ENCODE results near the gene WDR45B.
A peak's percentile ranks its signal among the peaks of the same experiment; 100 is the strongest.

WDR45B gene

GRCh38 chr17:82648165-82648668 is at the start of gene WDR45B:
WDR45B (minus strand) TSS chr17:82648444; CDS start chr17:82648340, 104 bp downstream.
- peaks cover 10% of the 10 kb centered on the region for H3K4me1 Mint-ChIP-seq
- peaks cover 8% of the 10 kb centered on the region for H3K36me3 Mint-ChIP-seq
- H3K27me3 Mint-ChIP-seq, result no peaks in the 10 kb centered on the region
- H3K9me3 Mint-ChIP-seq, result no peaks in the 10 kb centered on the region
- H3K27ac Mint-ChIP-seq, result peak within 1 kb of the TSS; percentile 86
- peak; percentile 80 to 81 for DNase-seq (ENCODE audit: low spot score in 2 of 2)
- H3K4me3 Mint-ChIP-seq, result peak within 1 kb of the TSS; percentile 88
- peak; percentile 88 for ATAC-seq (ENCODE audit: low read depth)

DNA sequence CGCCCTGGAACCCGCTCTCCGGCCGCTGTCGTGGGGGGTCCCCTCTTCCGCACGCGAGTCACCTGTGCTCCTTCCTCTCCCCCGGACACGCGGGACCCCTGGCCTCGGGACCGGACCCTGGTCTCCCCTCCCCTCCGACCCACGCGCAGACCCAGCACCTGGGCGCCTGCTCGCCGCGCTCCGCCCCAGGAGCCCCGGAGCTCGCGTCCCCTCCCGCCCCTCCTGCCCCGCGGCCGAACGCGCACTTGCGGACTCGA is 49.5 kb upstream of the WDR45B start:
- Mint-ChIP-seq H3K27me3 (peaks cover 9% of the 10 kb centered on the region), H3K36me3 (peaks cover 8% of the 10 kb centered on the region), H3K4me3 (peak overlapping the region; percentile 54), H3K27ac (no peak overlapping the region), H3K4me1 (peaks cover 8% of the 10 kb centered on the region), H3K9me3 (peaks cover 6% of the 10 kb centered on the region)
- no peak for DNase-seq (ENCODE audit: low spot score in 2 of 2)
- no peak for ATAC-seq (ENCODE audit: low read depth)

DNA sequence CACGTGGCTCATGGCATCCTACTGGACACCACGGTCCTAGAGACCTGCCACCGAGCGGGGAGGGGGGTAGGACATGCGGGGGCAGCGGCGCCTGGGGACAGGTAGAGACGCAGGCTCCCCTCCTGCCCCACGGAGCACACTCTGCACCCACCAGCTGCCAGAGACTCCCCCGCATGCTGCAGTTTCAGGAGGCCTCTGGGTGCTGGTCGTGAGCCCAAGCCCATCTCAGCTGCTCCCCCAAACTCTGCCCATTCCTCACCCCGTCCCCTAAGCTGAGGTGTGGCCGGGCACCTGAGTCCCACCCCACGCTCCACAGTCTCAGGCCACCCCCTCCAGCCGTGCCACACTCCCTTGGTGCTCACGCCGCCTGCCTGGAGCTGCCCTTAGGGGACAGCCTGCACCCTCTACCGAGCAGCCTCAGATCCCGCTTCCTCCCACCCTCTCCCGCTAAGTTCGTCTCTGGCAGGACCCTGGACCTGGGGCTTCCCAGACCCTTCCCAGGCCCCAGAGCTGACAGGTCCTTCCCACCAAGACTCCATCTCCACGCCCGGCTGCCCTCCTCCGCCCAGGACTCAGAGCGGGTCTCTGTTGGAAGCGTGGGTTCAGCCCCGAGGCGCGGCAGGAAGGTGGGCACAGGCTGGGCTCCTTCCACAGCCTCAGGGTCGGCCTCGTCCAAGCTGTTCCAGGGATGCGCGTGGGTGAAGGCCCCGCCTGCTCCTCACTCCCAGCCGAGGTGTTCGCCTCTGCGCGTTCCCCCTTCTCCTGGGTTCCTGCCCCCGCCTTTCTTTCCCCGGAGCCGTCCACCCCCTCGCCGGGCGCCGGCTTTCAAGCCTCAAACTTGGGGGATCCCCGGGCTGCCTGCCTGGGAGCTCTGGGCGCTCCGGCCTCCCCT is 48.9 kb upstream of the WDR45B start:
- no peak for ATAC-seq (ENCODE audit: low read depth)
- Mint-ChIP-seq H3K36me3 (peaks cover 8% of the 10 kb centered on the region), H3K4me1 (peaks cover 8% of the 10 kb centered on the region), H3K4me3 (peak overlapping the region; percentile 54), H3K9me3 (peaks cover 6% of the 10 kb centered on the region), H3K27ac (no peak overlapping the region), H3K27me3 (peaks cover 9% of the 10 kb centered on the region)
- no peak for DNase-seq (ENCODE audit: low spot score in 2 of 2)

GRCh38 chr17:82696259-82696658 is 48.0 kb upstream of the WDR45B start:
- H3K4me3 Mint-ChIP-seq, result no peak overlapping the region
- H3K36me3 Mint-ChIP-seq, result peaks cover 11% of the 10 kb centered on the region
- no peak overlapping the region for H3K27ac Mint-ChIP-seq
- no peak for DNase-seq (ENCODE audit: low spot score in 2 of 2)
- H3K4me1 Mint-ChIP-seq, result peaks cover 8% of the 10 kb centered on the region
- no peak for ATAC-seq (ENCODE audit: low read depth)
- H3K27me3 Mint-ChIP-seq, result peaks cover 9% of the 10 kb centered on the region
- peaks cover 6% of the 10 kb centered on the region for H3K9me3 Mint-ChIP-seq

- Mint-ChIP-seq H3K36me3 (peaks cover 19% of the 10 kb centered on the region), H3K27ac (no peak overlapping the region), H3K27me3 (peaks cover 13% of the 10 kb centered on the region), H3K9me3 (peaks cover 6% of the 10 kb centered on the region), H3K4me3 (no peak overlapping the region), H3K4me1 (peaks cover 11% of the 10 kb centered on the region)
- ATAC-seq (ENCODE audit: low read depth) (no peak), DNase-seq (ENCODE audit: low spot score in 2 of 2) (no peak)
Observed at GRCh38 chr17:82694647-82695046, 46.4 kb upstream of the WDR45B start.

DNA sequence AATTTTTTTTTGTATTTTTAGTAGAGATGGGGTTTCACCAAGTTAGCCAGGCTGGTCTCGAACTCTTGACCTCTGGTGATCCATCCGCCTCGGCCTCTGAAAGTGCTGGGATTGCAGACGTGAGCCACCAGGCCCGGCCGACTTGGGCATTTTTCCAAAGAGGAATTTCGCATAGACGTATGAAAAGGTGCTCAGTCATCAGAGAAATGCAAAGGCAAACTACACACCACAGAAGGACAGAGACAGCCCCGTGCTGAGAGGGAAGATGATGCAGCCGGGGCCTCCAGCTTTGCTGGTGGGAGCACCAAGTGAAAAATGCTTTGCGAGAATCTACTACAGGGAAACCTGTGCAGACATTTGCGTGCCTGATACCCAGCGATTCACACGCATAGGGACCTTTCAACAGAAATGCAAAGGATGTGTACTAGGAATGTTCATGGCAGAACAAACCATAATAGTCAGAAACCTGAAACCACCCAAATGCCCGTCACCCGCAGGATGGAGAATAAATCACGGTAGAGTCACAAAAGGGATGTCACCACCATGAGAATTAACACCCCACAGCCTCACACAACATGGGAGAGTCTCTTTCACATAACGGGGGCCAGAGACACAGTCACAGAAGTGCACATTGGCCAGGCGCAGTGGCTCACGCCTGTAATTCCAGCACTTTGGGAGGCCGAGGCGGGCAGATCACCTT is 45.1 kb upstream of the WDR45B start:
- no peak overlapping the region for H3K27ac Mint-ChIP-seq
- peaks cover 19% of the 10 kb centered on the region for H3K36me3 Mint-ChIP-seq
- no peak for ATAC-seq (ENCODE audit: low read depth)
- peaks cover 13% of the 10 kb centered on the region for H3K27me3 Mint-ChIP-seq
- peaks cover 9% of the 10 kb centered on the region for H3K4me1 Mint-ChIP-seq
- no peak for DNase-seq (ENCODE audit: low spot score in 2 of 2)
- H3K4me3 Mint-ChIP-seq, result no peak overlapping the region
- H3K9me3 Mint-ChIP-seq, result peaks cover 6% of the 10 kb centered on the region

- no peak overlapping the region for H3K4me3 Mint-ChIP-seq
- H3K27me3 Mint-ChIP-seq, result peaks cover 12% of the 10 kb centered on the region
- H3K27ac Mint-ChIP-seq, result no peak overlapping the region
Observed at GRCh38 chr17:82692268-82692667, 44.0 kb upstream of the WDR45B start.

GRCh38 chr17:82691714-82692113 is 43.5 kb upstream of the WDR45B start:
- Mint-ChIP-seq H3K36me3 (peaks cover 19% of the 10 kb centered on the region), H3K27me3 (peaks cover 7% of the 10 kb centered on the region), H3K4me1 (peaks cover 3% of the 10 kb centered on the region), H3K4me3 (no peak overlapping the region), H3K27ac (no peak overlapping the region), H3K9me3 (peaks cover 6% of the 10 kb centered on the region)
- no peak for ATAC-seq (ENCODE audit: low read depth)
- DNase-seq (ENCODE audit: low spot score in 2 of 2), result no peak

More at GRCh38 chr17:82692268-82692667, 44.0 kb upstream of the WDR45B start:
- peaks cover 6% of the 10 kb centered on the region for H3K9me3 Mint-ChIP-seq
- no peak for ATAC-seq (ENCODE audit: low read depth)
- peaks cover 7% of the 10 kb centered on the region for H3K4me1 Mint-ChIP-seq
- peaks cover 19% of the 10 kb centered on the region for H3K36me3 Mint-ChIP-seq
- DNase-seq (ENCODE audit: low spot score in 2 of 2), result no peak

GRCh38 chr17:82690786-82691489 is 42.7 kb upstream of the WDR45B start:
- no peak overlapping the region for H3K4me3 Mint-ChIP-seq
- DNase-seq (ENCODE audit: low spot score in 2 of 2) (no peak), ATAC-seq (ENCODE audit: low read depth) (no peak)
- peaks cover 6% of the 10 kb centered on the region for H3K9me3 Mint-ChIP-seq
- H3K4me1 Mint-ChIP-seq, result peaks cover 3% of the 10 kb centered on the region
- no peak overlapping the region for H3K27ac Mint-ChIP-seq
- peaks cover 5% of the 10 kb centered on the region for H3K27me3 Mint-ChIP-seq
- peaks cover 19% of the 10 kb centered on the region for H3K36me3 Mint-ChIP-seq

GRCh38 chr17:82689077-82689476 is 40.8 kb upstream of the WDR45B start:
- no peak overlapping the region for H3K4me3 Mint-ChIP-seq

GRCh38 chr17:82687871-82688270 is 39.6 kb upstream of the WDR45B start:
- Mint-ChIP-seq H3K4me1 (peaks cover 3% of the 10 kb centered on the region), H3K4me3 (no peak overlapping the region), H3K36me3 (peaks cover 12% of the 10 kb centered on the region), H3K9me3 (no peaks in the 10 kb centered on the region), H3K27ac (no peak overlapping the region), H3K27me3 (peaks cover 3% of the 10 kb centered on the region)
- ATAC-seq (ENCODE audit: low read depth), result no peak
- no peak for DNase-seq (ENCODE audit: low spot score in 2 of 2)

More at GRCh38 chr17:82689077-82689476, 40.8 kb upstream of the WDR45B start:
- H3K36me3 Mint-ChIP-seq, result peaks cover 12% of the 10 kb centered on the region
- ATAC-seq (ENCODE audit: low read depth) (no peak), DNase-seq (ENCODE audit: low spot score in 2 of 2) (no peak)
- no peak overlapping the region for H3K27ac Mint-ChIP-seq
- peaks cover 3% of the 10 kb centered on the region for H3K27me3 Mint-ChIP-seq
- H3K4me1 Mint-ChIP-seq, result peaks cover 3% of the 10 kb centered on the region
- H3K9me3 Mint-ChIP-seq, result no peaks in the 10 kb centered on the region

- Mint-ChIP-seq H3K4me1 (peaks cover 3% of the 10 kb centered on the region), H3K4me3 (no peak overlapping the region)
Observed at GRCh38 chr17:82687375-82687861, 39.2 kb upstream of the WDR45B start.

GRCh38 chr17:82686366-82687324 is 38.4 kb upstream of the WDR45B start:
- Mint-ChIP-seq H3K36me3 (peaks cover 15% of the 10 kb centered on the region), H3K27ac (no peak overlapping the region), H3K4me1 (peaks cover 3% of the 10 kb centered on the region), H3K9me3 (peaks cover 4% of the 10 kb centered on the region), H3K27me3 (peaks cover 3% of the 10 kb centered on the region), H3K4me3 (no peak overlapping the region)
- ATAC-seq (ENCODE audit: low read depth), result no peak
- DNase-seq (ENCODE audit: low spot score in 2 of 2), result no peak

More at GRCh38 chr17:82687375-82687861, 39.2 kb upstream of the WDR45B start:
- DNase-seq (ENCODE audit: low spot score in 2 of 2) (no peak), ATAC-seq (ENCODE audit: low read depth) (no peak)
- H3K27ac Mint-ChIP-seq, result no peak overlapping the region
- H3K27me3 Mint-ChIP-seq, result peaks cover 3% of the 10 kb centered on the region
- H3K36me3 Mint-ChIP-seq, result peaks cover 12% of the 10 kb centered on the region
- no peaks in the 10 kb centered on the region for H3K9me3 Mint-ChIP-seq

Measured in memory B cell (primary cell).